IPS-NIHi7 (cell line): Measurements from ENCODE around the gene ABHD17C.

Experiments used
- DNase-seq: peaks from one replicate; pipeline ENCODE4 v3.0.0; 2012; ENCODE audit warnings: mixed read lengths; ENCODE audit errors: extremely low spot score

Gene ABHD17C

GRCh38 chr15:80689294-80689693 is 5.8 kb upstream of the ABHD17C start:
- DNase-seq = no peak

- DNase-seq = no peak
Measured at GRCh38 chr15:80689716-80690115, 5.4 kb upstream of the ABHD17C start.

- no peak for DNase-seq
Measured at GRCh38 chr15:80691575-80691974, 3.5 kb upstream of the ABHD17C start.

GRCh38 chr15:80693682-80694610 is 1.2 kb upstream of the ABHD17C start:
- DNase-seq = no peak

- no peak for DNase-seq
Measured at GRCh38 chr15:80694611-80695098, 455 bp upstream of the ABHD17C start.

- no peak for DNase-seq
Measured at GRCh38 chr15:80695911-80696661, 976 bp downstream of the ABHD17C start.

- no peak for DNase-seq
Measured at GRCh38 chr15:80697075-80697685, 2.1 kb downstream of the ABHD17C start.

- DNase-seq = no peak
Measured at GRCh38 chr15:80698676-80699075, 3.6 kb downstream of the ABHD17C start.

- DNase-seq = no peak
Measured at GRCh38 chr15:80699981-80700380, 4.9 kb downstream of the ABHD17C start.

GRCh38 chr15:80701676-80702311 is 6.7 kb downstream of the ABHD17C start:
- DNase-seq = no peak

- DNase-seq = no peak
Measured at GRCh38 chr15:80703081-80703480, 8.0 kb downstream of the ABHD17C start.

- no peak for DNase-seq
Measured at GRCh38 chr15:80703965-80704364, 8.9 kb downstream of the ABHD17C start.

- DNase-seq = no peak
Measured at GRCh38 chr15:80706161-80706560, 11.1 kb downstream of the ABHD17C start.

- no peak for DNase-seq
Measured at GRCh38 chr15:80709542-80709941, 14.4 kb downstream of the ABHD17C start.

GRCh38 chr15:80710635-80711554 is 15.8 kb downstream of the ABHD17C start:
- no peak for DNase-seq

GRCh38 chr15:80711886-80712285 is 16.8 kb downstream of the ABHD17C start:
- DNase-seq = no peak

GRCh38 chr15:80712956-80713355 is 17.8 kb downstream of the ABHD17C start:
- no peak for DNase-seq

GRCh38 chr15:80721476-80721875 is 26.4 kb downstream of the ABHD17C start:
- DNase-seq = no peak

GRCh38 chr15:80722811-80723210 is 27.7 kb downstream of the ABHD17C start:
- no peak for DNase-seq

- no peak for DNase-seq
Measured at GRCh38 chr15:80727196-80727595, 32.1 kb downstream of the ABHD17C start.

- DNase-seq = no peak
Measured at GRCh38 chr15:80727596-80727995, 32.5 kb downstream of the ABHD17C start.
